ENCODE results near the gene CNIH4.
A peak's percentile ranks its signal among the peaks of the same experiment; 100 is the strongest.
"Not testable (repeated sequence)": the region's sequence is repeated elsewhere in the genome, so short reads cannot be mapped to it uniquely, and the experiment has no call there.

The CNIH4 gene

DNA sequence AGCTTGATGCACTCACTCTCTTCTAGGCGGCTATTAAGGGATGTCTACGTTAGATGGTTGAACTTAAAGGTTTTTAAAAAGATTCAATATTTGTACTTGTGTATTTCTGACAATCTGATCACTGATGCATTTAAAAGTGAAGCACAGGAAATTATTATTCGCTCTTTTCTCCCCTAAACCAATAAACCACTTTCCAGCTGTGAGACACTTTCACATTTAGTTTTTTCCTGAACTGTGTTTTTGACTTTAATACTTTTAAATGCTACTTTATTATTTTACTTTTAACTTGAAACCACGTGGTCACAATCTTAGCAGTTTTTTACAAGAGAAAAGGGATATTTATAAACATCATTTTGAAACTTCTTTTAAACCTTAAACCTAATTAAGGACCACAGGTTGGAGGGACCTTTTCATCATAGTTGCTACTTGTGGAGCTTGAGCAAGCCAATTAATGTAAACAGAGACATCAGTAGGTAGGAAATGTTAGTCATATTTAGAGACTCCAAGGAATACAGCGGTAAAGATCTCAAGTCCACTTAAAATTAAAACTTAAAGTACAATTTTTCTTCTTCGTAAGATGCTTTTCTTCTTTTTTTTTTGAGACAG lies 68.7 kb downstream of the CNIH4 start:
- Histone ChIP-seq H2BK15ac (replicated peaks; ENCODE audit: low read depth) (no peak overlapping the region), H3K27me3 (ENCODE audit: insufficient read depth, low read length, poor library complexity) (no peaks in the 10 kb centered on the region), H3K23ac (ENCODE audit: low read length) (no peak overlapping the region), H3K79me1 (ENCODE audit: low read length) (peaks cover 7% of the 10 kb centered on the region), H4K5ac (ENCODE audit: low read length) (no peak overlapping the region), H4K8ac (ENCODE audit: low read depth, low read length) (no peak overlapping the region), H2BK120ac (ENCODE audit: low read depth, low read length) (no peak overlapping the region), H3K18ac (ENCODE audit: low read length) (no peak overlapping the region), H2AK5ac (ENCODE audit: low read length) (no peak overlapping the region), H3K27ac (ENCODE audit: low read depth, low read length) (no peak overlapping the region), H2BK5ac (ENCODE audit: low read length) (no peak overlapping the region), H3K56ac (ENCODE audit: low read length) (no peak overlapping the region), H3K36me3 (ENCODE audit: control insufficient read depth, insufficient read depth, low read length) (peaks cover 5% of the 10 kb centered on the region), H3K9ac (ENCODE audit: low read length) (no peak overlapping the region), H3K79me2 (ENCODE audit: control insufficient read depth, insufficient read depth, low read length) (no peaks in the 10 kb centered on the region), H3K4ac (ENCODE audit: low read depth, low read length) (no peak overlapping the region), H3K4me2 (ENCODE audit: low read length) (no peak overlapping the region), H3K4me3 (ENCODE audit: low read length) (no peak overlapping the region), H3K4me1 (ENCODE audit: control insufficient read depth, low read depth, low read length) (no peaks in the 10 kb centered on the region)
- DNase-seq: no peak
- no CpG with 5 or more reads among the region's 6 CpGs for WGBS (ENCODE audit: extremely low coverage, insufficient coverage, low lambda C conversion rate)

- not testable (repeated sequence) for H4K5ac ChIP-seq (ENCODE audit: low read length); H3K56ac ChIP-seq (ENCODE audit: low read length); H3K27ac ChIP-seq (ENCODE audit: low read depth, low read length); H2BK120ac ChIP-seq (ENCODE audit: low read depth, low read length); H3K79me2 ChIP-seq (ENCODE audit: control insufficient read depth, insufficient read depth, low read length); H3K36me3 ChIP-seq (ENCODE audit: control insufficient read depth, insufficient read depth, low read length); H3K79me1 ChIP-seq (ENCODE audit: low read length); H3K4me2 ChIP-seq (ENCODE audit: low read length); DNase-seq; H3K23ac ChIP-seq (ENCODE audit: low read length); H3K4me1 ChIP-seq (ENCODE audit: control insufficient read depth, low read depth, low read length); H3K9ac ChIP-seq (ENCODE audit: low read length); H4K8ac ChIP-seq (ENCODE audit: low read depth, low read length); H3K4ac ChIP-seq (ENCODE audit: low read depth, low read length); H3K27me3 ChIP-seq (ENCODE audit: insufficient read depth, low read length, poor library complexity); H2BK5ac ChIP-seq (ENCODE audit: low read length); H2AK5ac ChIP-seq (ENCODE audit: low read length); H2BK15ac ChIP-seq (replicated peaks; ENCODE audit: low read depth); H3K18ac ChIP-seq (ENCODE audit: low read length); H3K4me3 ChIP-seq (ENCODE audit: low read length)
- WGBS (ENCODE audit: extremely low coverage, insufficient coverage, low lambda C conversion rate): no CpG with 5 or more reads among the region's 8 CpGs
Observed at GRCh38 chr1:224426869-224427268, 70.2 kb downstream of the CNIH4 start.

DNA sequence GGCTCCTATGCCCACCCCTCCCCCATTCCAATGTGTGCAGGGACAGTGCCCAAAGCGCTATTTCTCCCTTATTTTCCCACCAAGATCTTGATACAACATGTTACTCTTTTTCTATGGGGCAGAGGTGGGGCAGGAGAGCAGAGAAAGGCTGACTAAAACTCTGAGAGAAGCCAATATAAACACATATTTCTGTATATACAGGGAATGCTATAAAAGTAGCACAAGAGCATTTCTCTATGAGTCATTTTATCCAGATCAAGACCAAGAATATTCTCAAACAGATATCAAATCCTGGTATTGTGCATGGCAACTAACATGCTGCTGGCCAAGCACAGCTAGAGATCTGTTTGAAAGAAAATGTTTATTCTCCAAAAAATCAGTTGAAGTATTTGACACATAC lies 70.7 kb downstream of the CNIH4 start:
- Histone ChIP-seq H3K4ac (ENCODE audit: low read depth, low read length) (no peak overlapping the region), H3K79me2 (ENCODE audit: control insufficient read depth, insufficient read depth, low read length) (peaks cover 11% of the 10 kb centered on the region), H4K5ac (ENCODE audit: low read length) (no peak overlapping the region), H3K4me3 (ENCODE audit: low read length) (no peak overlapping the region), H3K36me3 (ENCODE audit: control insufficient read depth, insufficient read depth, low read length) (peaks cover 5% of the 10 kb centered on the region), H2BK120ac (ENCODE audit: low read depth, low read length) (no peak overlapping the region), H2BK15ac (replicated peaks; ENCODE audit: low read depth) (no peak overlapping the region), H3K27ac (ENCODE audit: low read depth, low read length) (no peak overlapping the region), H3K4me1 (ENCODE audit: control insufficient read depth, low read depth, low read length) (peaks cover 1% of the 10 kb centered on the region), H2AK5ac (ENCODE audit: low read length) (no peak overlapping the region), H4K8ac (ENCODE audit: low read depth, low read length) (no peak overlapping the region), H3K23ac (ENCODE audit: low read length) (no peak overlapping the region), H2BK5ac (ENCODE audit: low read length) (no peak overlapping the region), H3K4me2 (ENCODE audit: low read length) (no peak overlapping the region), H3K18ac (ENCODE audit: low read length) (no peak overlapping the region), H3K79me1 (ENCODE audit: low read length) (peaks cover 7% of the 10 kb centered on the region), H3K9ac (ENCODE audit: low read length) (no peak overlapping the region), H3K56ac (ENCODE audit: low read length) (no peak overlapping the region), H3K27me3 (ENCODE audit: insufficient read depth, low read length, poor library complexity) (no peaks in the 10 kb centered on the region)
- no peak for DNase-seq
- WGBS (ENCODE audit: extremely low coverage, insufficient coverage, low lambda C conversion rate): no CpG with 5 or more reads among the region's 1 CpG

DNA sequence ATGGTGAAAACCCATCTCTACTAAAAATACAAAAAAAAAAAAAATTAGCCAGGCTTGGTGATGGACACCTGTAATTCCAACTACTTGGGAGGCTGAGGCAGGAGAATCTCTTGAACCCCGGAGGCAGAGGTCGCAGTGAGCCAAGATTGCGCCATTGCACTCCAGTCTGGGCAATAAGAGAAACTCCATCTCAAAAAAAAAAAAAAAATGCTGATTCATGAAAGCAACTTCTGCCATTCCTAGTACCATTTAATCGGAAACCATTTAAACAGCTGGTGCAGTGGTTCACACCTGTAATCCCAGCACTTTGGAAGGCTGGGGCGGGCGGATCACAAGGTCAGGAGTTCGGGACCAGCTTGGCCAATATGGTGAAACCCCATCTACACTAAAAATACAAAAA lies 72.0 kb downstream of the CNIH4 start:
- H2BK120ac ChIP-seq (ENCODE audit: low read depth, low read length); H3K4me3 ChIP-seq (ENCODE audit: low read length); H3K4me2 ChIP-seq (ENCODE audit: low read length); H3K79me1 ChIP-seq (ENCODE audit: low read length); H4K5ac ChIP-seq (ENCODE audit: low read length); H3K36me3 ChIP-seq (ENCODE audit: control insufficient read depth, insufficient read depth, low read length); H3K23ac ChIP-seq (ENCODE audit: low read length); H3K27me3 ChIP-seq (ENCODE audit: insufficient read depth, low read length, poor library complexity); H3K4ac ChIP-seq (ENCODE audit: low read depth, low read length); H2BK15ac ChIP-seq (replicated peaks; ENCODE audit: low read depth); DNase-seq; H2AK5ac ChIP-seq (ENCODE audit: low read length); H3K27ac ChIP-seq (ENCODE audit: low read depth, low read length); H4K8ac ChIP-seq (ENCODE audit: low read depth, low read length); H3K9ac ChIP-seq (ENCODE audit: low read length); H3K56ac ChIP-seq (ENCODE audit: low read length); H3K4me1 ChIP-seq (ENCODE audit: control insufficient read depth, low read depth, low read length); H3K18ac ChIP-seq (ENCODE audit: low read length); H2BK5ac ChIP-seq (ENCODE audit: low read length): not testable (repeated sequence)
- peaks cover 24% of the 10 kb centered on the region for H3K79me2 ChIP-seq (ENCODE audit: control insufficient read depth, insufficient read depth, low read length)
- WGBS (ENCODE audit: extremely low coverage, insufficient coverage, low lambda C conversion rate): no CpG with 5 or more reads among the region's 7 CpGs

Small RNA genes within 50 kb of the gene (small RNA-seq; reads per million reads assigned to genes)
- gene MIR4742 (ENCODE audit: insufficient read depth): 3.9 reads per million, percentile 61 among the genes with 10 or more reads in this experiment

Data from mesendoderm (in vitro differentiated cells).